ENCODE data around the gene PGLYRP1.

PGLYRP1 gene

GRCh38 chr19:45981350-45981749 lies 41.5 kb downstream of the PGLYRP1 start (continued):
- TF ChIP-seq TSHZ2 (CRISPR knock-in tag; IDR thresholded peaks at IDR 0.05): no peak
- TF ChIP-seq ZNF565 (CRISPR knock-in tag; conservative IDR thresholded peaks at IDR 0.05; ENCODE audit: low read depth): no peak

- no peak for ATAC-seq
- TF ChIP-seq CSRNP3 (CRISPR knock-in tag; IDR thresholded peaks at IDR 0.05) (no peak), RARB (CRISPR knock-in tag; IDR thresholded peaks at IDR 0.05) (no peak), SNAI2 (CRISPR knock-in tag; IDR thresholded peaks at IDR 0.05) (no peak)
These were observed 44.7 kb downstream of the PGLYRP1 start for GRCh38 chr19:45978156-45978555.

GRCh38 chr19:45976178-45976577 lies 46.7 kb downstream of the PGLYRP1 start:
- TF ChIP-seq PATZ1 (CRISPR knock-in tag; IDR thresholded peaks at IDR 0.05; ENCODE audit: borderline replicate concordance) (no peak), ZNF70 (CRISPR knock-in tag; IDR thresholded peaks at IDR 0.05) (no peak), GLIS3 (CRISPR knock-in tag; IDR thresholded peaks at IDR 0.05) (no peak), ESRRG (CRISPR knock-in tag; IDR thresholded peaks at IDR 0.05) (no peak), ZC3H10 (CRISPR knock-in tag; IDR thresholded peaks at IDR 0.05) (no peak), CREB5 (CRISPR knock-in tag; IDR thresholded peaks at IDR 0.05; ENCODE audit: low read depth) (no peak), ISL1 (CRISPR knock-in tag; IDR thresholded peaks at IDR 0.05) (no peak), BACH2 (CRISPR knock-in tag; IDR thresholded peaks at IDR 0.05; ENCODE audit: borderline replicate concordance) (no peak), ARNTL (CRISPR knock-in tag; IDR thresholded peaks at IDR 0.05; ENCODE audit: borderline replicate concordance, low read depth) (no peak)
- no peak for ATAC-seq

GRCh38 chr19:45975306-45976070 lies 47.4 kb downstream of the PGLYRP1 start:
- TF ChIP-seq TCF4 (CRISPR knock-in tag; IDR thresholded peaks at IDR 0.05; ENCODE audit: borderline replicate concordance): no peak
- TF ChIP-seq ZC3H10 (CRISPR knock-in tag; IDR thresholded peaks at IDR 0.05): no peak
- no peak for TF ChIP-seq OSR1 (CRISPR knock-in tag; IDR thresholded peaks at IDR 0.05)
- no peak for TF ChIP-seq POU6F1 (CRISPR knock-in tag; IDR thresholded peaks at IDR 0.05; ENCODE audit: borderline replicate concordance, low read depth)
- TF ChIP-seq ZNF8 (CRISPR knock-in tag; IDR thresholded peaks at IDR 0.05): no peak
- no peak for TF ChIP-seq ZFP3 (CRISPR knock-in tag; IDR thresholded peaks at IDR 0.05)
- ATAC-seq: no peak
